Middle frontal gyrus (tissue), 1 donor: ENCODE data around the gene MRPS35.

Experiments
- DNase-seq: peaks from one replicate; pipeline ENCODE4 v3.0.0-alpha.2; 2015; ENCODE audit warnings: low spot score; ENCODE audit errors: extremely low spot score

The MRPS35 gene

GRCh38 chr12:27772328-27773049 lies 61.9 kb downstream of the MRPS35 start:
- no peak for DNase-seq

- DNase-seq, result no peak
These were observed 66.5 kb downstream of the MRPS35 start for GRCh38 chr12:27777141-27777540.

- no peak for DNase-seq
These were observed 67.6 kb downstream of the MRPS35 start for GRCh38 chr12:27778206-27778605.

- DNase-seq, result no peak
These were observed 68.8 kb downstream of the MRPS35 start for GRCh38 chr12:27779416-27779919.

- DNase-seq, result peak; percentile 38
These were observed 69.4 kb downstream of the MRPS35 start, which contains the start of the genes KLHL42 and MANSC4 for GRCh38 chr12:27779920-27780611. Gene KLHL42 (plus strand): TSS chr12:27780233. CDS start chr12:27780331, 98 bp downstream. Gene MANSC4 (minus strand): TSS chr12:27780236. CDS start chr12:27771276, 8,960 bp downstream.

GRCh38 chr12:27780612-27781408 lies 70.2 kb downstream of the MRPS35 start:
- DNase-seq, result no peak

- DNase-seq, result no peak
These were observed 71.0 kb downstream of the MRPS35 start for GRCh38 chr12:27781680-27782079.

GRCh38 chr12:27782481-27782880 lies 71.8 kb downstream of the MRPS35 start:
- DNase-seq, result no peak

- no peak for DNase-seq
These were observed 75.4 kb downstream of the MRPS35 start for GRCh38 chr12:27785882-27786570.

GRCh38 chr12:27787559-27787958 lies 76.9 kb downstream of the MRPS35 start:
- DNase-seq, result no peak

GRCh38 chr12:27790179-27790578 lies 79.5 kb downstream of the MRPS35 start:
- no peak for DNase-seq

- no peak for DNase-seq
These were observed 84.4 kb downstream of the MRPS35 start for GRCh38 chr12:27794818-27795584.

- DNase-seq, result no peak
These were observed 85.5 kb downstream of the MRPS35 start for GRCh38 chr12:27796128-27796527.

- DNase-seq, result no peak
These were observed 86.8 kb downstream of the MRPS35 start for GRCh38 chr12:27797301-27798025.

- DNase-seq, result no peak
These were observed 90.2 kb downstream of the MRPS35 start for GRCh38 chr12:27800819-27801218.

- no peak for DNase-seq
These were observed 91.0 kb downstream of the MRPS35 start for GRCh38 chr12:27801630-27802029.

GRCh38 chr12:27802511-27802910 lies 91.9 kb downstream of the MRPS35 start:
- no peak for DNase-seq

- DNase-seq, result no peak
These were observed 92.3 kb downstream of the MRPS35 start for GRCh38 chr12:27802936-27803335.

- no peak for DNase-seq
These were observed 94.6 kb downstream of the MRPS35 start for GRCh38 chr12:27805238-27805637.
